ENCODE measurements around the gene HAUS5.

HAUS5 gene

DNA sequence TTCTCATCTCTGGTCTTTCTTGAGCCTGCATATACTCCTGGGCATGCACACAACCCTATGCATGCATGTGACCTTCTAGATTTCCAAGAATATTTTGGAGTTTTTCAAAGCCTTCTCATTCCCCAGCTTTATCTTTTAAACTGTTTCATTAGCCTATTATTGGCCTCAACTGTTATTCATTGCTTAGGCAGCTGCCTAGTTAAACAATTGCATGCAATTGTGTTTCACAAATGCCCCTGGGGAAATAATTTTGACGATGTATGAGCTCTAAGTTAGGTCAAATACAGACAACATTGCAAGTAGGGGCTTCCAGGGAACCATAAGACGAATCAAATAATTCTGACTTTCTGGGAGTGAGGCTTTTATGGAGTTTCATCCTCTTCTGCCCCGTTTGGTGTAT, 51.4 kb downstream of the HAUS5 start:
- Mint-ChIP-seq H3K27me3 (no peaks in the 10 kb centered on the region), H3K4me1 (no peaks in the 10 kb centered on the region), H3K27ac (no peak overlapping the region), H3K36me3 (ENCODE audit: low read depth) (peaks cover 30% of the 10 kb centered on the region), H3K4me3 (no peak overlapping the region), H3K9me3 (no peaks in the 10 kb centered on the region)
- ATAC-seq, result no peak
- no peak for DNase-seq

DNA sequence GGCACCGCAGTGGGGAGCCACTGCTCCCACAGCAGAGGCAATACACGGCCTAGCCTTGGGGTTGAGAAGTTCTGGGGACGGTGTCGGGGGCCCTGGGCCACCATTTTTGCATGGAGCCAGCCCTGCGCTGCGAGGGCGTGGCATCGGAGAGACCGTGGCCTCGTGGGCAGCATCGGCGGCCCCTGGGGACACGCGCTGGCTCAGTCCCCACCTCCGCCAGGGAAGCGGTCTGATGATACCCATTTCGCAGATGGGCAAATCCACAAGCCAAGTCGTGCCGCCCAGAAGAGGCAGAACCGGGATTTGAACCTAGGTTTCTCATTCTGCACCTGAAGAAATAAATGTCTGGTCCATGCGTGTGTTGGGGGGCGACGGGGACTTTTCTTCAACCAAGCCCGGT, 52.6 kb downstream of the HAUS5 start:
- Mint-ChIP-seq H3K4me3 (no peak overlapping the region), H3K4me1 (no peaks in the 10 kb centered on the region), H3K9me3 (no peaks in the 10 kb centered on the region), H3K27ac (no peak overlapping the region), H3K27me3 (peaks cover 7% of the 10 kb centered on the region), H3K36me3 (ENCODE audit: low read depth) (peaks cover 24% of the 10 kb centered on the region)
- no peak for DNase-seq
- no peak for ATAC-seq

DNA sequence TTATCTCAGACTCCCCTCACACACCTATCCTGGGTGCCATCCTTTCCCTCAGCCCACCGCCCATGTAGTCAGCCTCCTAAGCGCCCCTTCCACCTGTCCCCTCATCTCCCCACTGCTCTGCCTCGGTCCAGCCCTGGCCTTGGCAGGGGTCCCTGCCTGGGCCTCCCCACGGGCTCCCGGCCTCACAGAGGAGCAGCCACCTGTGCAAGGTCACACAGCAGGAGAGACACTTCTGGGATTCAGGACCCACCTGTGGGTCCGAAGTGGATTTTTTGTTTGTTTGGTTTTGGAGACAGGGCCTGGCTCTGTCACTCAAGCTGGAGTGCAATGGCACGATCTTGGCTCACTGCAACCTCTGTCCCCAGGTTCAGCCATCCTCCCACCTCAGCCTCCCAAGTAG, 53.1 kb downstream of the HAUS5 start:
- H3K9me3 Mint-ChIP-seq, result no peaks in the 10 kb centered on the region
- ATAC-seq (no peak), DNase-seq (no peak)
- H3K27me3 Mint-ChIP-seq, result peaks cover 8% of the 10 kb centered on the region
- no peak overlapping the region for H3K4me3 Mint-ChIP-seq
- no peak overlapping the region for H3K27ac Mint-ChIP-seq
- peaks cover 21% of the 10 kb centered on the region for H3K36me3 Mint-ChIP-seq (ENCODE audit: low read depth)
- H3K4me1 Mint-ChIP-seq, result no peaks in the 10 kb centered on the region

DNA sequence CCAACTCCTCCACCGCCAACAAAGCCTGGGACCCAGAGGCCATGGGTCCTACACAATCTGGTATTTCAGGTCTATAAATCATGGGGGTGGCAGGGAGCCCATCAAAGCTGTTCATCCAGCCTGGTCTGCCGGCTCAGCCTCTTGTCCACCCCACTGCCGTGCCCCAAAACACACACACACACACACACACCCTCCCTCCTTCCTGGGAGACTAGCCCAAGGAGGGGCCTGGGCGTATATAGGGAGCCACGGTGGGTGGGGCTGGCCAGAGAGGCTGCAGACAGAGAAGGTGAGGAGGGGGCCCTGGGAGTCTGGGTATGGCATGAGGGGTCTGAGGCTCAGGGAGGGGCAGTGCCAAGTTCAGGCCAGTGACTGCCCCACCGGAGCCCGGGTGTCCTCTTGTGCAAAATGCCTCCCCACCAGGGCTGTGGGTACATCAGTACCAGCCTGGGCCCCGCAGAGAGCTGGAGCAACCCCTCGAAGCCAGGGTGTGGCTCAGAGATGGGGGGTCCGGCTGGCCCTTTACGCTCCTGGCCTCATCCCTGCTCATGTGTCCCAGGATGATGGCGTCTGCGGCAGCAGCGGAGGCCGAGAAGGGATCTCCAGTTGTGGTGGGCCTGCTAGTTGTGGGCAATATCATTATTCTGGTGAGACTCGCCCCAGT, 53.8 kb downstream of the HAUS5 start, which contains the start of gene UPK1A:
Gene UPK1A (plus strand): TSS at position 267 of the 663 bp plus-strand sequence. CDS start 296 bp downstream, at position 563.
- H3K27ac Mint-ChIP-seq, result peak within 1 kb of the TSS; percentile 50
- DNase-seq, result no peak
- H3K36me3 Mint-ChIP-seq (ENCODE audit: low read depth), result peaks cover 18% of the 10 kb centered on the region
- peaks cover 12% of the 10 kb centered on the region for H3K27me3 Mint-ChIP-seq
- no peak for ATAC-seq
- H3K4me3 Mint-ChIP-seq, result no peak within 1 kb of the TSS
- no peaks in the 10 kb centered on the region for H3K9me3 Mint-ChIP-seq
- no peaks in the 10 kb centered on the region for H3K4me1 Mint-ChIP-seq

DNA sequence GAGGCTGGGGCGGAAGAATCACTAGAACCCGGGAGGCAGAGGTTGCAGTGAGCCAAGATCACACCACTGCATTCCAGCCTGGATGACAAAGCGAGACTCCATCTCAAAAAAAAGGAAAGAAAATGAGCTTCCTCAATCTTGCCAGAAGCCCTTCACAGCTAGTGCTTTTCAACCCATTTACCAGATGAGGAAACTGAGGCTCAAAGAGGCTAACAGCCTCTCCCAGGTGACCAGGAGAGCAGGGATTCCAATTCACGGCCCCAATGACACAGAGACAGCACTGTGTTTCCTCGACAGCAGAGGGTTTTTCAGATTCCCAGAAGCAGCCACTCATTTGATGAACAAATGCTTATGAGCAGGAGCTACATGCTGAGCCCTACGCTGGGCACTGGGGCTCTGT, 57.0 kb downstream of the HAUS5 start:
- H3K4me1 Mint-ChIP-seq, result peaks cover 8% of the 10 kb centered on the region
- DNase-seq, result no peak
- H3K36me3 Mint-ChIP-seq (ENCODE audit: low read depth), result no peaks in the 10 kb centered on the region
- ATAC-seq, result no peak
- H3K4me3 Mint-ChIP-seq, result no peak overlapping the region
- H3K27me3 Mint-ChIP-seq, result peaks cover 30% of the 10 kb centered on the region
- no peak overlapping the region for H3K27ac Mint-ChIP-seq
- H3K9me3 Mint-ChIP-seq, result no peaks in the 10 kb centered on the region

DNA sequence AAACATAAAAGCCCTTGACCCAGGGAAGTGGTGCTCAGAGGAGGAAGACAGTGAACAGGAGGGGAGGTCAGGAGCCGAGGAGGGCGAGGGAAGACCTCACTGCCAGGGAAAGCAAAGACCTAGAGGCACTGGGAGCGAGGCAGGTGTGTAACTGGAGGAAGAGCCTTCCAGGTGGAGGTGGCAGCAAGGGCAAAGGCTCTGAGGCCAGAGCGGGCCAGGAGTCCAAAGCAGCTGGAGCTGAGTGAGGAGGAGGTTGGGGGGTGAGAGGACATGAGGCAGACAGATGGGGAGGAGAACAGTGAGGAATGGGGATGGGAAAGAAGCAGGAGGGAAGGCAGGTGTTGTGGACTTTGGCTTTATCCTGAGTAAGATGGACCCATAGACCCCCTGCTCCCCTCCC, 57.4 kb downstream of the HAUS5 start:
- no peaks in the 10 kb centered on the region for H3K9me3 Mint-ChIP-seq
- ATAC-seq, result no peak
- H3K36me3 Mint-ChIP-seq (ENCODE audit: low read depth), result no peaks in the 10 kb centered on the region
- H3K4me3 Mint-ChIP-seq, result no peak overlapping the region
- DNase-seq, result no peak
- peaks cover 30% of the 10 kb centered on the region for H3K27me3 Mint-ChIP-seq
- no peak overlapping the region for H3K27ac Mint-ChIP-seq
- peaks cover 8% of the 10 kb centered on the region for H3K4me1 Mint-ChIP-seq

DNA sequence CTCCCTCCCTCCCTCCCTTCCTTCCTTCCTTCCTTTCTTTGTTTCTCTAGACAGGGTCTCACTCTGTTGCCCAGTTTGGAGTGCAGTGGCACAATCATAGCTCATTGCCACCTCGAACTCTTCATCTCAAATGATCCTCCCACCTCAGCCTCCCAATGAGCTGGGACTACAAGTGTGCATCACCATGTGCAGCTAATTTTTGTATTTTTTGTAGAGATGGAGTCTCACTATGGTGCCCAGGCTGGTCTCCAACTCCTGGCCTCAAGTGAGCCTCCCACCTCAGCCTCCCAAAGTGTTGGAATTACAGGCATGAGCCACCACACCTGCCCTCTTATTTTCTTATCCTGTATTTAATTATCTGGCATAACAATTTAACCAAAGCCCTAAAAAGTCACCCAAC, 58.2 kb downstream of the HAUS5 start:
- DNase-seq (no peak), ATAC-seq (no peak)
- Mint-ChIP-seq H3K36me3 (ENCODE audit: low read depth) (no peaks in the 10 kb centered on the region), H3K4me1 (peaks cover 8% of the 10 kb centered on the region), H3K27me3 (peaks cover 31% of the 10 kb centered on the region), H3K4me3 (no peak overlapping the region), H3K9me3 (no peaks in the 10 kb centered on the region), H3K27ac (no peak overlapping the region)

DNA sequence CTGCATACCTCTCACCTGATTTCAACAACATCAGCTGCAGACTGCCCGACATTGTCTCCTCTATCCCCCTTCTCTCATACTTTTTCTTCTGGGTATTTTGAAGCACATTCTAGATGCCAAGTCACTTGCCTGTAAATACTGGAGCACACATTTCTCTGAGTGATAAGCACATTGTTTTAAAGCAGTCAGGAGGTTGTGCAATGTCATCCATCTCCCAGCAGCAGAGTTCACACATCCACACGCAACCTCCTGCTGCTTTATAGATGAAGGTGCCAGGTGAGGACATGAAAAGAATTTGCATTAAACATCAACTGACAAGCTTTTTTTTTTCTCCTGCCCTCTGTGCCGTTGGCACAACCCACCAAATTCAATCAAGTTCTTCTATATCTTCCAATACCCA, 59.3 kb downstream of the HAUS5 start:
- DNase-seq (no peak), ATAC-seq (no peak)
- no peak overlapping the region for H3K4me3 Mint-ChIP-seq
- H3K27me3 Mint-ChIP-seq, result peaks cover 34% of the 10 kb centered on the region
- no peak overlapping the region for H3K27ac Mint-ChIP-seq
- H3K4me1 Mint-ChIP-seq, result peaks cover 8% of the 10 kb centered on the region
- no peaks in the 10 kb centered on the region for H3K9me3 Mint-ChIP-seq
- no peaks in the 10 kb centered on the region for H3K36me3 Mint-ChIP-seq (ENCODE audit: low read depth)

DNA sequence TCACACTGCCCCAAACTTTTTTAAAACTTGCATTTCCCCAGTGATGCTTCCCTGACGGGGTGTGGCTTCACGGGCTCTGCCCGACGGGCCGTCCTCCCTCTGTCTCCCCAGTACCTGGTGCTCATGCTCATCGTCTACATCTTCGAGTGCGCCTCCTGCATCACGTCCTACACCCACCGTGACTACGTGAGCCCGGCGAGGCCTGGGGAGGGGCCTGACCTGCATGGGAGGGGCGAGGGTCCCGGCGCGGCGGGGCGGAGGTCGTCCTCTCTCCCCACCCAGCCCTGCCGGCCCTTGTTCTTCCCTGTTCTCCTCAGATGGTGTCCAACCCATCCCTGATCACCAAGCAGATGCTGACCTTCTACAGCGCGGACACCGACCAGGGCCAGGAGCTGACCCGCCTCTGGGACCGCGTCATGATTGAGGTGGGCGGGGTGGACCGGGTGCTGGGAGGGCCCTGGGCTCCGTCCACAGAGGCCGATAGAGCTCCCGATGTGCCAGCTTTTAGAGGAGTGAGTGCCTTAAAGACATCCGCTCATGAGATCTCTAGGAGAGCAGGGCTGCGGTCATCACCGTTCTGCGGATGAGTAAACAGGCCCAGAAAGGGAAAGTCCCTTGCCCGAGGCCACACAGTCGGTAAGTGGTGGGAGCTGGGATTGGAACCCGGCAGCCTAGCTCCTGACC, 60.7 kb downstream of the HAUS5 start:
- peaks cover 36% of the 10 kb centered on the region for H3K27me3 Mint-ChIP-seq

More for the DNA sequence above, 60.7 kb downstream of the HAUS5 start:
- no peaks in the 10 kb centered on the region for H3K36me3 Mint-ChIP-seq (ENCODE audit: low read depth)
- ATAC-seq (peak; percentile 94), DNase-seq (peak; percentile 59)
- peak overlapping the region; percentile 74 for H3K4me3 Mint-ChIP-seq
- peaks cover 8% of the 10 kb centered on the region for H3K4me1 Mint-ChIP-seq
- no peaks in the 10 kb centered on the region for H3K9me3 Mint-ChIP-seq
- H3K27ac Mint-ChIP-seq, result no peak overlapping the region

Measured in activated naive CD8-positive, alpha-beta T cell treated with anti-CD3 and anti-CD28 coated beads, Interleukin-2, amount 50 U/mL, for 24 hours (primary cell).